ENCODE results near the gene LRRC4C. TPM values are rescaled to one million over a fixed set of nuclear protein-coding genes. Genes with fewer than 3 reads are reported as not detected.

Gene LRRC4C
- polyA plus RNA-seq, 1 donor from 2014 or later, result 24.3 TPM

GRCh38 chr11:41119484-41119883, 340.0 kb downstream of the LRRC4C start:
- H3K9ac ChIP-seq (ENCODE audit: low read length), result no peak overlapping the region

GRCh38 chr11:41118521-41118920, 340.9 kb downstream of the LRRC4C start:
- no peaks in the 10 kb centered on the region for H3K9me2 ChIP-seq (ENCODE audit: insufficient read depth, low read length)
- no peaks in the 10 kb centered on the region for H3K36me3 ChIP-seq (ENCODE audit: insufficient read depth, low read length)
- no peak overlapping the region for H3K4me2 ChIP-seq (ENCODE audit: low read length)
- H4K20me1 ChIP-seq (ENCODE audit: insufficient read depth), result no peaks in the 10 kb centered on the region
- no peaks in the 10 kb centered on the region for H3K9me3 ChIP-seq (ENCODE audit: low read length)
- H3K27me3 ChIP-seq (ENCODE audit: insufficient read depth, low read depth, low read length), result no peaks in the 10 kb centered on the region
- H3F3A ChIP-seq (ENCODE audit: insufficient read depth, low read length, poor library complexity, severe bottlenecking), result no peaks in the 10 kb centered on the region
- no peaks in the 10 kb centered on the region for H3K79me2 ChIP-seq (replicated peaks; ENCODE audit: insufficient read depth, low read length)
- no peak overlapping the region for H3K9ac ChIP-seq (ENCODE audit: low read length)
- no peak overlapping the region for H2AFZ ChIP-seq (ENCODE audit: low read depth, low read length)
- H3K27ac ChIP-seq (ENCODE audit: low read length), result no peak overlapping the region
- no peak for TF ChIP-seq SMC3 (conservative IDR thresholded peaks at IDR 0.05; ENCODE audit: poor library complexity)
- no peak for TF ChIP-seq REST (IDR thresholded peaks at IDR 0.05; ENCODE audit: borderline replicate concordance)
- TF ChIP-seq RAD21 (conservative IDR thresholded peaks at IDR 0.05), result no peak
- no peak for TF ChIP-seq TAF1 (IDR thresholded peaks at IDR 0.05; ENCODE audit: low read depth)
- no peak overlapping the region for H3K4me3 ChIP-seq (ENCODE audit: low read length)

More at GRCh38 chr11:41119484-41119883, 340.0 kb downstream of the LRRC4C start:
- Histone ChIP-seq H3K27ac (ENCODE audit: low read length) (no peak overlapping the region), H4K20me1 (ENCODE audit: insufficient read depth) (no peaks in the 10 kb centered on the region), H3K4me2 (ENCODE audit: low read length) (no peak overlapping the region), H3K79me2 (replicated peaks; ENCODE audit: insufficient read depth, low read length) (no peaks in the 10 kb centered on the region), H2AFZ (ENCODE audit: low read depth, low read length) (no peak overlapping the region), H3K36me3 (ENCODE audit: insufficient read depth, low read length) (no peaks in the 10 kb centered on the region), H3F3A (ENCODE audit: insufficient read depth, low read length, poor library complexity, severe bottlenecking) (no peaks in the 10 kb centered on the region), H3K27me3 (ENCODE audit: insufficient read depth, low read depth, low read length) (no peaks in the 10 kb centered on the region), H3K4me3 (ENCODE audit: low read length) (no peak overlapping the region), H3K9me2 (ENCODE audit: insufficient read depth, low read length) (no peaks in the 10 kb centered on the region), H3K9me3 (ENCODE audit: low read length) (no peaks in the 10 kb centered on the region)
- TF ChIP-seq REST (IDR thresholded peaks at IDR 0.05; ENCODE audit: borderline replicate concordance), result no peak
- TF ChIP-seq RAD21 (conservative IDR thresholded peaks at IDR 0.05), result no peak
- no peak for TF ChIP-seq TAF1 (IDR thresholded peaks at IDR 0.05; ENCODE audit: low read depth)
- no peak for TF ChIP-seq CTCF (IDR thresholded peaks at IDR 0.05; ENCODE audit: poor library complexity, severe bottlenecking)

Measured in neural cell (in vitro differentiated cells).